NCI-H2029 treated with DMSO at 0.1 percent for 48 hours (cell line): Measurements from ENCODE around the gene NKAIN2.
A peak's percentile ranks its signal among the peaks of the same experiment; 100 is the strongest.
"Not testable (repeated sequence)": the region's sequence is repeated elsewhere in the genome, so short reads cannot be mapped to it uniquely, and the experiment has no call there.

ENCODE experiments used
- DNase-seq: peaks from one replicate; lab custom pipeline; 2025; lab: John Stamatoyannopoulos, UW

Gene NKAIN2

DNA sequence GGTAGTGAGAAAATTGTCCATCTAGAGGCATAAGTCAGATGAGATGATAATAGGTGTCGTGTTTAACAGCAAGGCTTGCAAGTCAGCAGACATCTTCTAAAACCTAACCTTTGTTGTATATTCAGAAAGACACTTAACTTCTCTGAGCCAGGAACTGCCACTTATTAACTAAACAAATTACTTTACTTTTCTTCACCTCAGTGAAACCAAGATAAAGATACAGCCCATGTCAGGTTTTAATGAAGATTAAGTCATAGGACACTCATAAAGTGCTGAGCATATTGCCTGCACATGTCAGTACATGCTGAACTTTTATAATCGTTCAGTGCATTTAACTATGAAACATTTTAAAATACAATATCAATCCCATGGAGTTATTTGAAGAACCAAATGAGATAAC lies 286.8 kb downstream of the NKAIN2 start:
- DNase-seq, result no peak

DNA sequence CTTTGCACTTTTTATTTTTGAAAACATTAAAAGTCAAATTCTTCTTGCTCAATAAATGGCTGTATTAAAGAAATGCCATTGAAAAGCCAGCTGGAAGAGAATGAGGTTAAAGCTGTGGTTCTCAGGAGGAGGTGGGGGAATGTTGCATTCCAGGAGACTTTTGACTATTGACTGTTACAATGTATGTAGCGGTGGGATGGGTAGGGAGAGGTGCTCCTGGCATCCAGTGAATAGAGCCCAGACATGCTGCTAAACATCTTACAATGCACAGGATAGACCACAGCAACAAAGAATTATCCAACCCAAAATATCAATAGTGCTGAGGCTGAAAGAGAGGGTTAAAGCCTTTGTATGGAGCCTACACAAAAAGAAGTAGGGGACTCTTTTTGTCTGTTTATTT lies 295.9 kb downstream of the NKAIN2 start:
- DNase-seq, result no peak

DNA sequence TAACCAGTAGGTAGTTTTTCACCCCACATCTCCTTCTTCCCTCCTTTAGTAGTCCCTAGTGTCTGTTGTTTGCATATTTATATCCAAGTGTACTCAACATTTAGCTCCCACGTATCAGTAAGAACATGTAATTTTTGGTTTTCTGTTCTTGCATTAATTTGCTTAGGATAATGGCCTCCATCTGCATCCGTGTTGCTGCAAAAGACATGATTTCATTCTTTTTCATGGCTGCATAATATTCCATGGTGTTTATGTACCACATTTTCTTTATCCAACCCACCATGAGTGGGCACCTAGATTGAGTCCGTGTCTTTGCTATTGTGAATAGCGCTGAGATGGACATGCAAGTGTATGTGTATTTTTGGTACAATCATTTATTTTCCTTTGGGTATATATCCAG lies 306.8 kb downstream of the NKAIN2 start:
- DNase-seq, result no peak

DNA sequence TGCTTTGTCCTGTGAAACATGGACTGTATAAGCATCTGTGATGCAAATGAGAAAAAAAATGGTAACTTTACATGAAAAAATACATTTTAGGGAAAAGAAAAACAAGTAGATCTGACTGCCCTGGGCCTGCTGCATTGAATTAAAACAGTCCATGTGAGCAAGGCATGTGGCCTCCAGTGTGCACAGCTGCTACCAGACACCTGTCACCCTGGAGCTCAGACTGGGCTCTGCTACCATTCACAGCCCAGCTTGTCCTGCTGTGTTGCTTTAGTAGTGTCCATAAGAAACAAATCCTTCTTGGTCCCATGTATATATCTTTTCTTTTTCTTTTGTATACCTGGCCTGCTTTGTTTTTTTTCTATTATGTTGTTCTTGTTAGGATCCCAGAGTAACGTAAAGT lies 315.9 kb downstream of the NKAIN2 start:
- peak; percentile 71 for DNase-seq

DNA sequence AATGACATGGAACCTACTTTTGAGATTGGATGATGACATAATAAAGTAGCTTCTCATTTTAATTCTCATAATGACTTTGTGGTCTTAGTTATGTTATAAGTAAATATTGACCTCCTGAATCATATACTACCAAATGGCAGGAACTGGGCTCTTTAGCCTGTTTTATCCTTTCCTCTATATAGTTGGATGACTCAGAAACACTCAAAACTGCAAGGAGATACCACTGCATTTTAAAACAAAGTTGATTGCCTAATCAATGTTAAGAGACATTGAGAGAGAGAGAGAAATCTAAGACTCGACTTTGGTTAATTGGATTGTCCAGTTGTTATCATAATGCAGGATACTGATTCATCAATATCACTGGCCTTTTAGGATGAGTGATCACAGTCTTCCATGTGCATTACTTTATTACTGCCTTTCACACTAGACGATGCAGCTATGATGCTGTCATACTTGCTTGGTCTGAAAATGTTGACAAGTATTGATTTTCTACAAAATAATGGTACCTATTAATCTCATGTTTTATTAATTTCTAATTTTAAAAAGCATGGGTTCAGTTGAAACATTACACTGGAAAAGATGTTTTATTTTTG lies 320.0 kb downstream of the NKAIN2 start:
- DNase-seq, result peak; percentile 47

DNA sequence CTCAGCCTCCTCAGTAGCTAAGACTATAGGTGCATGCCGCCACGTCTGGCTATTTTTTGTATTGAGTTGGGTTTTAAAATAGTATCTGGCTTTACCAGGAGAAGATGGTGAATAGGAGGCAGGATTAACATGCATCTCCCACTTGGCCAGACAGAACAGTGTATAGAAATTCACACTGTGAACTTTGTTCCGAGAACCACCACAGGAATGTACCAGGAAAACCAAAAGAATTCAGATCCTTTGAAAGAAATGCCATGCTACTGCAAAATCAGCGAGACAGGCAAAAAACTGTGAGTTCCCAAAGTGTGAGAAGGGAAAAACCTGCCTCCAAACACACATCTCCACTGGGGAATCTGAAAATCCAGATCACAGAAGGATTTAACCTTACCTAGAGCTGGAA lies 327.6 kb downstream of the NKAIN2 start:
- no peak for DNase-seq

DNA sequence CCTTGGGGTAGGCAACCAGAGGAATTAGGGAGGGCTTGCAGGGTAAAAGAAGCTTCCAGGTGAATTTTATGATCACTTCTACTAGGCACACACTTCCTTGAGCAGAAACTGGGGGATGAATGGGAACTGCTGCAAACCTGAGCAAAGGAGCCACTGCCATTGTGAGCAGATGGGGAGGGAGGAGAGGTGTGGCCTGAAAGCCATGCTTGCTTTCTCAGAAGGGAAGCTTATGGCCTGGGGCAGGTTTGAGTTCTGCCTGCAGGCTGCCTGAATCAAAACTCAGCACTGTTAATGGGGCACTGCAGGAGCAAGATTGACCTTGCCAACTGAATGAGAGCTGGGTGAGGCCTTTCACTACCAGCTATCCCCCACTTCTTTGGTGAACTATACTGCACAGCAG lies 328.1 kb downstream of the NKAIN2 start:
- DNase-seq, result no peak

DNA sequence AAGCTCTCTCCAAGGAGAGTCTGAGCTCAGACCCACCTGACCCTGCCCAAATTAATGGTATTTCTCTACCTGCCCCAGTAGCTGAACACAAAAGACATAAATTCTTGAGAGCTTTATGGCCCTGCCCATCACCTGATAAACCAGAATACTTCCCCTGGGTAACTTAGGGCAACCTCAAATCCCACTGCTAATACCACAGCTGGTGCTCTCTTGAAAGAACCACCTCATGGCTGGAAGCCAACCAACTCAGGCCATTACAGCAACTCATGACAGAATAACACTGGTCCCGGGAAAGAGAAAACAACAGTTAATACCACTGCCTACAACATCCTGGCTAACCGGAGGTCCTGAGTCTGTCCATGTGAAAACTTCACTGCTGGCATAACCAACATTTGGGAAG lies 328.6 kb downstream of the NKAIN2 start:
- DNase-seq, result peak; percentile 73

DNA sequence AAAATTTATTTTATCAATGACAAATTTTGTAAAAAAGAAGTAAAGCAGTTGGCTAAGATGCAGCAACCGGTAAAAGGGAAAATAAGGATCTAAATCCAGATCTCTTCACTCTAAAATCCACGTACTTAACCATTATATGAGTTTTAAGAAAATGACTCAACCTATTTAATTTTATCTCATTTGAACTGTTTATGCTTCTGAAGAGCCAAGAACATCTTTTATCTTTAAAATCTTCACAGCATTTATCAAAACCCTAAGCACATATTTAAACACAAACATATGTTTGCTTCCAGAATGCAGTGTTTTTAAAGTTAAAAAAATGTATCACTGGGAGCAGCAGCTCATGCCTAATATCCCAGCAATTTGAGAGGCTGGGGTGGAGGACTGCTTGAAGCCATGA lies 339.2 kb downstream of the NKAIN2 start:
- DNase-seq, result no peak

DNA sequence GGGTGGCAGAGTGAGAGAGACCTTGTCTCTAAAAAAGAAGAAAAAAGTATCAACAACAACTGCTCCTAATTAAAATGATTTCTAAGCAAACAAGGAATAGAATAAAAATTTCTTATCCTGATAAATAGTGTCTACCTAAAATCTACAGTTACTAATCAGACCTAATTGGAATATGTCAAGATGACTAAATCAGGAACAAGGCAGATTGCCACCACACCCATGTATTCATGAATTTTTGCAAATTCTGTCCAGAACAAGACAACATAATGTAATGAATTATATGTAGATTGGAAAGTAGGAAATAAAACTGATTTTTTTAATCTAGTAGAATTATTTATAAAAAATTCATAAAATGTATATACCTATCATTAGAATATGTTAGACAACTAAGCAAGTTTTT lies 339.8 kb downstream of the NKAIN2 start:
- no peak for DNase-seq

DNA sequence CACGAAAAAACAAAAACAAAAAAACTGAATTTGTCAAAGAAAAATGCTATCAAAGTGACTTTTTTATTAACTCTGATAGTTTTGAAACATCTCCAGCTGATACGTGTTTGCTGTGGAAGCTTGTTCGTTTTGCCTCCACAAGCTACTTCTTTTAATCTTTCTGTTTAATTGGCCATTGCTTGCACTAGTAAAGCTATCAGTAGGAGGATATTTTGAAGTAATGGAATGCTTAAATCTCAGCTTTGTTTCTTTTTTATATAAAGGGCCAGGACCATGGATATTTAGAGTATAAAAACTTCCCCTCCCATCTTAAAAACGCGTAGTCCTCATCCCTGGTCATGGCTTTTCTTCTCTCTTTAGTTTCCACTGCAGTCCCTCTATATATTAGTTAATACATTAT lies 344.0 kb downstream of the NKAIN2 start:
- no peak for DNase-seq

DNA sequence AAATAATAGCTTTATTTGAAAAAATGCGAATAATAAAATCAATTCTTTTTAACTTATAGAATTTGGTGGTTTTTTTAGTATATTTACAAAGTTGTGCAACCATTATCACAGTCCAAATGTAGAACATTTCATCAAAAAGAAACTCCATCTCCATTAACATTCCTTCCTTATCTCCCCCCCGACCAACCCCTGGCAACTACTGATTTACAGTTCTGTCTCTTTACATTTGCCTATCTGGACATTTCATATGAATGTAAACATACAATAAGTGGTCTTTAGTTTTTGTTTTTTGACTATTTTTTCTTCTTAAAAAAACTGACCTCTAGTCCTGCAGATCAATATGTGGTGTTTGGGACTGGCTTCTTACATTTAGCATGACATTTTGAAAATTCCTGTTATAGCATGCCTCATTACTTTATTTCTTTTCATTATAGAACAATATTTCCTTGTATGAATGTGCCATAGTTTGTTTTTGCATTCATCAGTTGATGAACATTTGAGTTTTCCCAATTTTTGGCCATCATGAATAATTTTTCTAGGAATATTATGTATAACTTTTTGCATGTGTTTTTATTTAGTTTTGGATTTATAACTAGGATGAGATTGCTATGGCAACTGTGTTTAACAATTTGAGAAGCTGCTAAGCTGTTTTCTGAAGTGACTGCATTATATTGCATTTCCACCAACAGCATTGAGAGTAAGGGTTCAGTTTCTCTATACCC lies 344.7 kb downstream of the NKAIN2 start:
- no peak for DNase-seq

DNA sequence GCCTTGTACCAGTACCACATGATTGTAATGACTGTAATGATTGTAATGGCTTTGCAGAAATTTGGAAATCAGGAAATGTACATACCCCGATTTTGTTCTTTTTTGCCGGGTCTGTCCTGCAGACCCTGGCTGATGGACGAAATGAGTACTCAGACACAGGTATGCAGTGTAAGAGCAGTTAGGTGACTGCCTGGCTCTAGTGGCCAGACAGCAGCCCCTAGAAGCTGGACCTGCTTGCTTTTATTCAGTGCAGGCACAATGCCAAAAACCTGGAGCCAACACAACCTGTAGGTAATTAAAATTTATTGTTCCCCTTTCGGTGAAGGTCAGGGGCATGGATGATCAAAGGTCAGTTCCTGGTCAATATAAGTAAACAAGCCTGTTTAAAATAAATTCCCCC lies 346.0 kb downstream of the NKAIN2 start:
- DNase-seq, result no peak

DNA sequence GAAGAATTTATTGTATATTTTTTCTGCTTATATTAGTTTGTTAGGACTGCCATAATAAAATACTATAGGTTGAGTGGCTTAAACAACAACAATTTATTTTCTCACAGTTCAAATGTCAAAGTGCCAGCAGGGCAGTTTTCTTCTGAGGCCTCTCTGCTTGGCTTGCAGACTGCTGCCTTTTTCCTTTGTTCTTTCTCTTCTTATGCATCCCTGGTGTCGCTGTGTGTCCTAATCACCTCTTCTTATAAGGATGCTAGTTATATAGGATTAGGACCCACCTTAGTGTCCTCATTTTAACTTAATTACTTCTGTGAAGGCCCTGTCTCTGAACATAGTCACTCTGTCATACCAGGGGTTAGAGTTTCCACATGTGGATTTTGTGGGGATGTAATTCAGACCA lies 354.4 kb downstream of the NKAIN2 start:
- no peak for DNase-seq

DNA sequence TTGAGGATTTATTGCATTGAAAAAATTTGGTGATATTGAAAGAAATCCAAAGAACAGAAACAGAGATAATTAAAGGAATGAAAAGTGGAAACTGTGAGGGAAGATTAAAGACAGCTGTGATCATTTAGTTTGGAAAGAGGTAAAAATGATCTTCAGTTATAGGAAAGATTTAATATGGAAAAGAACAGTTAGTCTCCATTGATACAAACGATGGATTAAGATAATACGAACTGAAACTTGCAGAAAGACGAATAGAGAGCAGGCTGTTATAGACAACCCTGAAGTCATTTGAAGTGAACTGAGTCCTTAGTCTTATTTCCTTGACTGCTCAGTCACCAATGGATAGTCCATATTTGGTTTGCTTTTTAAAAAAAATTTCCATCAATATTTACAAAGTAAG lies 360.0 kb downstream of the NKAIN2 start:
- no peak for DNase-seq

DNA sequence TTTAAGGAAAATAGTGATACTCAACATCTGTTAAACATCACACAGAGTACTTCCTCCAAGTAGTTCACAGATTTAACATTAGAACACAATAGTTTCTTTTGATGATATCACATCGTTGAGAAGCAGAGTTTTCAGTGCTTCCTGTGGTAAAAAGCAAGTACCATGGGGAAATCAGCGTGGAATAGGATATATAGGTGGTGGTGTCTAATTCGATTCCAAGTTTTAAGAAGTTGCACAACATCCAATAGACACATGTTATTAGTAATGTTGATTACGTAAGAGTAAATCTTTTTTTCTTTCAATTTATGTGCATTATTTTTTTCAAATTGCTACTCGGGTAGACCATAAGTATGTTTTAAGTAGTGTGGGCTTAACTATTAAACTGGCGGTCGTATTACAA lies 360.7 kb downstream of the NKAIN2 start:
- DNase-seq, result no peak

DNA sequence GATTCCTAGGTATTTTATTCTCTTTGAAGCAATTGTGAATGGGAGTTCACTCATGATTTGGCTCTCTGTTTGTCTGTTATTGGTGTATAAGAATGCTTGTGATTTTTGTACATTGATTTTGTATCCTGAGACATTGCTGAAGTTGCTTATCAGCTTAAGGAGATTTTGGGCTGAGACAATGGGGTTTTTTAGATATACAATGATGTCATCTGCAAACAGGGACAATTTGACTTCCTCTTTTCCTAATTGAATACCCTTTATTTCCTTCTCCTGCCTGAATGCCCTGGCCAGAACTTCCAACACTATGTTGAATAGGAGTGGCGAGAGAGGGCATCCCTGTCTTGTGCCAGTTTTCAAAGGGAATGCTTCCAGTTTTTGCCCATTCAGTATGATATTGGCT lies 363.6 kb downstream of the NKAIN2 start:
- DNase-seq, result not testable (repeated sequence)

DNA sequence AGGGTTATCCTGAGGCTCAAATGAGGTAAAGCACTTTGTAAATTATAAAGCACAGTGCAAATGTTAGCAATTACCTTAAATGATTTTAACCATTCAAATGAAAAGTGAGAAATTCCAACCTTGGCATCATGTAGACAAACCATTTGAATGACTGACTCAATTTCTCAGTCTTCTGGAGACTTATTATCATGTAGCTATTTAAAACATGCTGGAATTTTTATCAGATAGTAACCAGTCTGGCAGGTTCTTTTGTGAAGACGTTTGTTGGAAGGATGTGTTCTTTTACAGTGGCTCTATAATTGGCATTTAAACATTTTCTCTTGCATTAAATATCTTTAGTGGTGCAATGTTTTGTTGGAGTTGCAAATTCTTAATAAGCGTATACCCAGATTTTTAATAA lies 386.6 kb downstream of the NKAIN2 start:
- no peak for DNase-seq

DNA sequence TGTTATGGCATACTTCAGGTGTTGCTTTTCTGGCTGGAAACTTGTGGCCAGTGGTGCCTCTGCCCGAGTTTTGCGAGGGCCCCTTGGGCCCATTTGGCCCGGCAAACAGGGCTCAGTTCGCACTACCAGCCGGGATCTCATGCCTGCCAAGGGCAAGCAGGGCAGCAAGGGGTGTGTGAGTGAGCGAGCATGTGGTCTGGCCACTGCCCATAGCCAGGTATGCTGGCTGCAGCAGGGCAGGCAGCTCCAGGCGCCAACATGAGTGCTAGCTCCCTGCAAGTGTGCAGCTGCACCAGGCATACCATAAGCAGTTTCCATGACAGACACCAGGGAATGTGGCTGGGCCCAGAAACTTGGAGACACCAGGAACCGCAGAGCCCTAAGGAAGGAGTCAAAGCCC lies 389.5 kb downstream of the NKAIN2 start:
- DNase-seq, result no peak

DNA sequence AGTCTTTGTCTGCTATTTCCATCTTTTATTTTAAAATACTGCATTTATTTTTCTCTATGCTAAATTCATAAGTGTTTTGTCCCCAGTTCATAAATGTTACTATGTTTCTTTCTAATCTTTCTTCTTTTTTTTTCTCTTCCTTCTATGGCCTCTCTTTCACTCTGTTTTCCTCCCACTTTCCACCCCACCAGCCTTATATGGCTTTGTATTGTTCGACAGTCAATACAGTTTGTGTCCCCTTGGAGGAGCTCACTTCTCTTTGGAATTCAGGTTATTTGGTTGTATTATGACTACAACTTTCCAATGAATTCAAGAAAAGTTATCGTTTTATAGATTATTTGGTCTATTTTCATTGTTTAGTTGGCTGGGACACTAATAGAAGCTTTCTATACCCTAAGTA lies 393.5 kb downstream of the NKAIN2 start:
- DNase-seq, result no peak

DNA sequence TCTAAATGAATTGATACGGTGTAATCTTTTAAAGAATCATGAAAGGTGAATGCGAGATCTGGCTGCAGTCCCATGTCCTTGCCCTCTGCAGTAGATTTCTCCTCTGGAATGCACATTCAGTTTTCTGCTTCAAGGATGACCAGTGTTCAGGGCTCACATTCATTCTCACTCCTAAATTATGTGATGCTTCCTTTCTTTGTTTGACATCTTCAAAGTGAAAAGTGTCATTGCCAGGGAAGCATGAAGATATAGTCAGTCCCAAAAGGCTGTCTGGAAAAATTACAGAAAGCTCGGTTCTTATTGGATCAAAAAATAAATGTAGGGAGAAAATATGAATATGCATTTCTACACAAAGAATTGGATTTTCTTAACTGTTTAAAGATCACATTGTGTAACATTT lies 395.6 kb downstream of the NKAIN2 start:
- no peak for DNase-seq

DNA sequence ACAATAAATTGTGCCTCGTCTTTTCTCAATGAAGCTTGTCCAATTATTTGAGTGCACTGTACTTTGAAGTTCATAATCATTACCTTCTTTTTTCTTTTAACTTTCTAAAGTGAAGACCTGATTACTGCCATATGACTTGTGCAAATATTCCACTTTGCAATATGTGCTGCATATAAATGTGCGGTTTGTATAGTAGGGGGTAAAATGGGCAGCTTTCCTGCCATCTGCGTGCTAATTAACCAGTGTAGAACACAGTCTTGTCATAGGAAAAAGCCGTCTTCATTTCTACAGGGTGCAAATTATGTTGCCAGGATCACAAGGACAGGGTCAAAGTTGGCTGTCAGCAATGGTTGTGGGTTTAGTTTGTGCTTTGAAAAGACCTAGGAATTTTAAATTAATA lies 397.0 kb downstream of the NKAIN2 start:
- DNase-seq, result no peak

DNA sequence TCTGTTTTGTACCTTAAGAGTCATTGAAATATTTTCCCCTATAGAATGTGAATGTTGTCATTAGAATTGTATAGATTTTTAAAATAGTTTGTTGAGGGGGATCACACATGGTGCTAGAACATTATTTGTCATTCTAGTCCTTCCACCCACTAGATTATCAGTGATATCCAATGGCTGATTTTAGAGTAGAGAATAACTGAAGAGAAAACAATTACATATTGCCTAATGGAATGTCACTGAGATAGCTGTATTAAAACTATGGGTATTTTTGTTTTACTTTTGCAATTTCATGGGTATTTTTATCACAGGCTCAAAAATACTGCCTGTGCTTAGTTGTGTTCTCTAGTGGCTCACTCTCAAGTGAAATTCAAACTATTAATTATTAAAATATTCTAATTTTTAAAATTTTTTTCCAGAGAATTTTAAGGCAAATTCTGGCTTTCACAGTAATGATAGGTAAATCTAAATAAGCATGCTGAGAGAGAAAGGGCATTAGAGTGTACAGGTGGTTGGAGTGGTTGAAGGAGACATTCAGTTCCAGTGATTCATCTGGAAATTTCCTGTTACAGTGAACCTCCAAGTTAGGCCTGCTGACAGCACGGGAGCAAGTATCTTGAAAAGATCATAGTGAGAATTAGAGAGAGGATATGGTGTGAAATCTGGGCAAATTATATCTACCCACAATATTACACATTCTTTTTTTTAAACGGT lies 399.6 kb downstream of the NKAIN2 start:
- DNase-seq, result no peak

DNA sequence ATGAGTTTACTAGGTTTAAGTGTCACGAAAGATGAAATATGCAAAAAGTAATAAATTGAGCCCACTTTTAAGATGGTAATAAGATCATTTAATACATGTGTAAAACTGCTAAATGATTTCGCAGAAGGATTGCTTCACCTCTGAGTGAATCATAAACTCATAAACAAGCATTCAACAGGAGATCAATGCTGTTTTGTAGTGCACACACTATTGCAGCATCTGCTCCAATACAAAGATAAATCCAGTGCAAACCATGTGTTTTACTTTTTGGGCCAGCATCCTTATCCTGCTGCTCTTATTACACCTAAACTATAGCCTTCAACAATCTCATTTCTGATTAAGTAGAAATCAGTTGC lies 400.1 kb downstream of the NKAIN2 start:
- DNase-seq, result no peak
